ENCODE data around the gene CDKAL1.

DNA sequence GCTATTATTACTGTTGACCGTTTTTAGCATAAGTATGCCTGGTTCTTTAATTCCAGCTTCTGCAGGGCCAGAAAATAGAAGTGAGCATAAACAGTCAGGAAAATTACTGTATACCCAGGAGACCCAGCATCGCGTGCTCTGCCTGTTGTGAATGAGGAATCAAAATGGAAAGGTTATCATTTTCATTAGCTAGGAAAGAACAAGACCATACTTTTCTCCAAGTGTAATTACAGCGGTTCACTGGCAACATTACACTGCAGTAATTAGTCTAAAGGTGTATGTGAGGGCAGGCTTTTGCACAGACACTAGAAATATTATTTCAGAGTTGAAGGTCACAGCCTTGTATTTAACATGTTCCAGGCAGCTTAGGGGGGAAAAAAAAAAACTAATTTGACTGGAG, 655.5 kb downstream of the CDKAL1 start:
- TF ChIP-seq, protein P1, sequence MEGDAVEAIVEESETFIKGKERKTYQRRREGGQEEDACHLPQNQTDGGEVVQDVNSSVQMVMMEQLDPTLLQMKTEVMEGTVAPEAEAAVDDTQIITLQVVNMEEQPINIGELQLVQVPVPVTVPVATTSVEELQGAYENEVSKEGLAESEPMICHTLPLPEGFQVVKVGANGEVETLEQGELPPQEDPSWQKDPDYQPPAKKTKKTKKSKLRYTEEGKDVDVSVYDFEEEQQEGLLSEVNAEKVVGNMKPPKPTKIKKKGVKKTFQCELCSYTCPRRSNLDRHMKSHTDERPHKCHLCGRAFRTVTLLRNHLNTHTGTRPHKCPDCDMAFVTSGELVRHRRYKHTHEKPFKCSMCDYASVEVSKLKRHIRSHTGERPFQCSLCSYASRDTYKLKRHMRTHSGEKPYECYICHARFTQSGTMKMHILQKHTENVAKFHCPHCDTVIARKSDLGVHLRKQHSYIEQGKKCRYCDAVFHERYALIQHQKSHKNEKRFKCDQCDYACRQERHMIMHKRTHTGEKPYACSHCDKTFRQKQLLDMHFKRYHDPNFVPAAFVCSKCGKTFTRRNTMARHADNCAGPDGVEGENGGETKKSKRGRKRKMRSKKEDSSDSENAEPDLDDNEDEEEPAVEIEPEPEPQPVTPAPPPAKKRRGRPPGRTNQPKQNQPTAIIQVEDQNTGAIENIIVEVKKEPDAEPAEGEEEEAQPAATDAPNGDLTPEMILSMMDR (IDR thresholded peaks at IDR 0.05): no peak
- TF ChIP-seq EZH2phosphoT487 (IDR thresholded peaks at IDR 0.05) (no peak), EZH2 (IDR thresholded peaks at IDR 0.05) (no peak)

Measured in neural progenitor cell (in vitro differentiated cells).